ENCODE results near the gene FTMT.
A peak's percentile ranks its signal among the peaks of the same experiment; 100 is the strongest.
"Not testable (repeated sequence)": the region's sequence is repeated elsewhere in the genome, so short reads cannot be mapped to it uniquely, and the experiment has no call there.

FTMT gene

DNA sequence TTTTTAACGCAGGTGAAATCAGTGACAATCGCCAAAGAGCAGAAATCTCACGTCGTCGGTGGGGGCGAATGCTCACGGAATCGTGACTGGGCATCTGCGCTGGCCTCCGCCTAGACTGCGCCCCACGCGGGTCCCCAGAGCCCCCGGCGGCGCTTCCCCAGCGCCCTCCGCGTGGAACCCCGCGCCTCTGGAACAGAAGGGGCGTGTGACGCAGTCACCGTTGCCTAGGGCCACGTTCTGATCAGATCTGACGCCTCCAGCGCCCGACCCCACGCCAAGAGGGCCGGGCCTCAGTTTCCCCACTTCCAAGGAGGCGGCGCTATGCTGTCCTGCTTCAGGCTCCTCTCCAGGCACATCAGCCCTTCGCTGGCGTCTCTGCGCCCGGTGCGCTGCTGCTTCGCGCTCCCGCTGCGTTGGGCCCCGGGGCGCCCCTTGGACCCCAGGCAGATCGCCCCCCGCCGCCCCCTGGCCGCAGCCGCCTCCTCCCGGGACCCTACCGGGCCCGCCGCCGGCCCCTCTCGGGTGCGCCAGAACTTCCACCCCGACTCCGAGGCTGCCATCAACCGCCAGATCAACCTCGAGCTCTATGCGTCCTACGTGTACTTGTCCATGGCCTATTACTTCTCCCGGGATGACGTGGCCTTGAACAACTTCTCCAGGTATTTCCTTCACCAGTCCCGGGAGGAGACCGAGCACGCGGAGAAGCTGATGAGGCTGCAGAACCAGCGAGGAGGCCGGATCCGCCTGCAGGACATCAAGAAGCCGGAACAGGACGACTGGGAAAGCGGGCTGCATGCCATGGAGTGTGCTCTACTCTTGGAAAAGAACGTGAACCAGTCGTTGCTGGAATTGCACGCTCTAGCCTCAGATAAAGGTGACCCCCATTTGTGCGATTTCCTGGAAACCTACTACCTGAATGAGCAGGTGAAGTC is at the start of gene FTMT:
Gene FTMT, plus strand, starts transcription at position 240 of the 932 bp plus-strand sequence. Its CDS starts 82 bp downstream, at position 322.
- TF ChIP-seq CTCF (IDR thresholded peaks at IDR 0.05; ENCODE audit: low read depth, low read length, missing control alignments) = no peak
- in situ Hi-C loops (cut with HindIII; ENCODE audit: low sequenced_read_pairs) = no loop called here
- no peak within 1 kb of the TSS for H3K4me3 ChIP-seq (ENCODE audit: low read depth, low read length)
- no peak for DNase-seq (ENCODE audit: low read depth)

GRCh38 chr5:121805251-121805650 is 46.4 kb upstream of the FTMT start:
- DNase-seq (ENCODE audit: low read depth); H3K4me3 ChIP-seq (ENCODE audit: low read depth, low read length); in situ Hi-C loops (cut with HindIII; ENCODE audit: low sequenced_read_pairs): not testable (repeated sequence)

DNA sequence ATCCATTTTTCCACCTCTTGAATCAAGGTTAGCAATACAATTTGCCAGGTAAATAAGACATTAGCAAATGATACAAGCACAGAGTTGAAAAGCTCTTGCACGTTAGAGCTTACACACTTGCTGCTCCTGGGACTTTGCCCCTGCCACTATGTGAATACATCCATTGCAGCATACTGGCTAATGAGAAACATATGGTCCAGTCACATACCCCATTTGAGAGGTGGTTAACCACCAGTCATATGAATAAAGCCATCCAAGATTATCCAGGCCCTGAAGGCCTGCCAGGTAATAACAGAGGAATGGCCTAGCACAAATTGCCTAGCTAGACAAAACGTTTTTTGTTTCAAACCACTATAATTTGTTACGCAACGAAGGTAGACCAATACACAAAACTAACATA is 45.8 kb upstream of the FTMT start:
- TF ChIP-seq CTCF (IDR thresholded peaks at IDR 0.05; ENCODE audit: low read depth, low read length, missing control alignments) = no peak
- in situ Hi-C loops (cut with HindIII; ENCODE audit: low sequenced_read_pairs) = no loop called here
- H3K4me3 ChIP-seq (ENCODE audit: low read depth, low read length) = no peak overlapping the region
- peak; percentile 79 for DNase-seq (ENCODE audit: low read depth)

DNA sequence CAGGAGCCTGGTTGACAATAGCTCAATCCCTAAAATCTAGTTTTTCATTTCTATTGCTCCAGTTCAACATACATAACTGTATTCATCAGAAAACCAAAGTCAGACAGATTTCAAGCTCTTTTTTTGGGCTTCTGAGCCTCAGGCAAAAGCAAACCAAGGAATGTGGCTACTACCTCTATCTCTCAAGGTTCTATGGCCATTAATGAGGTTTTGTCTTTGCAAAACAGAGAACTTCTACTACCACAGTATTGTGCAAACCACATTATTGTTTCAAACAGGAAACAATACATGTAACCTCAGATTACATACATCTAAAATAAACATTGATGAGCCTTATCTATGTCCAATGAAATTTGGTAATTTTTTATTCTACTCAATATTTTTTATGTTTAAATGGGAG is 35.5 kb upstream of the FTMT start:
- no peak overlapping the region for H3K4me3 ChIP-seq (ENCODE audit: low read depth, low read length)
- in situ Hi-C loops (cut with HindIII; ENCODE audit: low sequenced_read_pairs) = no loop called here
- DNase-seq (ENCODE audit: low read depth) = no peak
- no peak for TF ChIP-seq CTCF (IDR thresholded peaks at IDR 0.05; ENCODE audit: low read depth, low read length, missing control alignments)

DNA sequence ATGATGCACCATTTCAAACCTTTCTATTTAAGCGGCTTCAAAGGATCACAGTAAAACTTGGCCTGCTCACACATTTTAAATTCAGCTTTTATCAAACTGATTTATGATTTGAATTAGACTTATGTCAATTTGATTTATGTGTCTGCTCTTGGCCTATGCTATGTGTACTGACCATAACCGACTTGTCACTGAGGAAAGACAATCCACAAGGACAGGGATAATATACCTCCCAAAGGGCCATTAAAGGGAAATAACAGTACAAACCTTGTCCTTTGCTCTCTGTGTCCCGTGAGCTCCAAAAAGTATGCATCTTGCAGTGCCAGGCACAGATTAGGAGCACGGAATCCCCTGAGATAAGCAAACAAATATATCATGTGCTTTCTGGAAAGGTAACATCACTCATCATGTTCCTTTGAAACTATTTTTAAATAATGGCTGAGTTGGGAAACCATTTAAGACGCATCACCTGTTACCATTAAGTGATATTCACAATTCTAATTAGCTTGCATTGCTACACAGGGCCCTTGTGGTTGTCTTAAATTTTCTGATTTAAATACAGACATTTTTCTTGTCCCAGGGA is 31.9 kb upstream of the FTMT start:
- no peak overlapping the region for H3K4me3 ChIP-seq (ENCODE audit: low read depth, low read length)
- DNase-seq (ENCODE audit: low read depth) = no peak
- TF ChIP-seq CTCF (IDR thresholded peaks at IDR 0.05; ENCODE audit: low read depth, low read length, missing control alignments) = no peak
- in situ Hi-C loops (cut with HindIII; ENCODE audit: low sequenced_read_pairs) = no loop called here

DNA sequence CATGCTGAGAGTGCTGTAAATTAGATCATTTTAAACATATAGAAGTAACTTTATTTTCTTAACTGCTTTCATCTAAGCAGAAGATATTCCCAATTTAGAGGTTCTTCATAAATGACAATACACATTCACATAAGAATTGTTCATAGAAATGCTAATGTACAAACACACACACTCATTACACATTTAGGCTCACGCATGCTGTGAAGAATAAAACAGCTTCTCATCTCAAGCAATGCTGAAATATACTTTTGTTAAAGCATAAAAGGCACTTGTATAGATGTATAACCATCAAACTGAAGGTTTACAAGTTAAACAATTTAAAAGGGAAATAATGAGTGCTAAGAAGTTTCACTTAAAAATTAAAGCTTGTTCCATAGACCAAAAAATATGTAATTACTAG is 18.1 kb upstream of the FTMT start:
- TF ChIP-seq CTCF (IDR thresholded peaks at IDR 0.05; ENCODE audit: low read depth, low read length, missing control alignments) = no peak
- in situ Hi-C loops (cut with HindIII; ENCODE audit: low sequenced_read_pairs) = no loop called here
- no peak overlapping the region for H3K4me3 ChIP-seq (ENCODE audit: low read depth, low read length)
- no peak for DNase-seq (ENCODE audit: low read depth)

GRCh38 chr5:121834021-121834420 is 17.7 kb upstream of the FTMT start:
- in situ Hi-C loops (cut with HindIII; ENCODE audit: low sequenced_read_pairs) = no loop called here
- TF ChIP-seq CTCF (IDR thresholded peaks at IDR 0.05; ENCODE audit: low read depth, low read length, missing control alignments) = no peak
- no peak for DNase-seq (ENCODE audit: low read depth)
- H3K4me3 ChIP-seq (ENCODE audit: low read depth, low read length) = no peak overlapping the region

All from astrocyte of the cerebellum (primary cell).